Keratinocyte (primary cell): ENCODE data around the gene HOXB7. TPM values are rescaled to one million over a fixed set of nuclear protein-coding genes. Genes with fewer than 3 reads are reported as not detected.
A peak's percentile ranks its signal among the peaks of the same experiment; 100 is the strongest.

Experiments
- DNase-seq: peaks from one replicate; pipeline ENCODE4 v3.0.0-alpha.2; 2011; ENCODE audit warnings: low read depth, missing footprints, low spot score
- FAIRE-seq: peaks from 2 replicates; lab custom pipeline; 2011; peaks lifted over from hg19 to GRCh38; lab: Jason Lieb, UNC
- H2AFZ ChIP-seq: 2 replicates; pipeline ENCODE4 v1.6.0; 2012; ENCODE audit warnings: low read length, control low read depth, inconsistent platforms; ENCODE audit not compliant: control insufficient read depth
- H3K27ac ChIP-seq: 2 replicates; pipeline ENCODE4 v1.5.1; 2011; ENCODE audit warnings: low read length; ENCODE audit not compliant: control insufficient read depth, insufficient read depth
- H3K27me3 ChIP-seq: 3 replicates; pipeline ENCODE4 v1.6.0; 2011; ENCODE audit warnings: low read length; ENCODE audit not compliant: control insufficient read depth, insufficient read depth; ENCODE audit errors: extremely low read depth
- H3K36me3 ChIP-seq, 2 experiments: 2 replicates in 1 of 2; 3 replicates in 1 of 2; pipeline ENCODE4 v1.5.1; 2011; ENCODE audit warnings: low read length in 2 of 2, mild to moderate bottlenecking in 1 of 2; ENCODE audit not compliant: control insufficient read depth in 2 of 2, insufficient read depth in 2 of 2; ENCODE audit errors: extremely low read depth in 1 of 2
- H3K4me1 ChIP-seq: 3 replicates; pipeline ENCODE4 v1.5.1; 2011; ENCODE audit warnings: low read length; ENCODE audit not compliant: control insufficient read depth, insufficient read depth; ENCODE audit errors: extremely low read depth
- H3K4me2 ChIP-seq: 3 replicates; pipeline ENCODE4 v1.6.0; 2011; ENCODE audit warnings: low read depth, low read length; ENCODE audit not compliant: control insufficient read depth, insufficient read depth; ENCODE audit errors: extremely low read depth
- H3K4me3 ChIP-seq, 3 experiments: fragments of 200-600 bp in 1 of 3; sonication (generic) in 1 of 3; 2 replicates in 2 of 3; 3 replicates in 1 of 3; pipeline ENCODE4 v1.5.1; 2011 to 2016; ENCODE audit warnings: low read length in 3 of 3, mild to moderate bottlenecking in 3 of 3, control low read depth in 2 of 3, inconsistent platforms in 1 of 3, low read depth in 1 of 3, mixed read lengths in 1 of 3, mixed run types in 1 of 3, moderate library complexity in 1 of 3; ENCODE audit not compliant: control insufficient read depth in 2 of 3, insufficient read depth in 2 of 3; ENCODE audit errors: extremely low read depth in 1 of 3
- H3K79me2 ChIP-seq: 2 replicates; pipeline ENCODE4 v1.6.0; 2012; ENCODE audit warnings: low read length; ENCODE audit not compliant: control insufficient read depth, insufficient read depth
- H3K9ac ChIP-seq: 3 replicates; pipeline ENCODE4 v1.6.0; 2011; ENCODE audit warnings: low read length; ENCODE audit not compliant: control insufficient read depth, insufficient read depth; ENCODE audit errors: extremely low read depth
- H3K9me1 ChIP-seq: 3 replicates; pipeline ENCODE4 v1.6.0; 2011; ENCODE audit warnings: low read length; ENCODE audit not compliant: control insufficient read depth, insufficient read depth; ENCODE audit errors: extremely low read depth
- H3K9me3 ChIP-seq: 2 replicates; pipeline ENCODE4 v1.5.1; 2012; ENCODE audit warnings: low read depth, low read length; ENCODE audit not compliant: control insufficient read depth
- H4K20me1 ChIP-seq: 3 replicates; pipeline ENCODE4 v1.6.0; 2011; ENCODE audit warnings: low read length; ENCODE audit not compliant: control insufficient read depth, insufficient read depth; ENCODE audit errors: extremely low read depth
- CTCF ChIP-seq, 3 experiments: IDR thresholded peaks in 1 of 3; conservative IDR thresholded peaks in 1 of 3; optimal IDR thresholded peaks in 1 of 3; 2 replicates in 2 of 3; 3 replicates in 1 of 3; pipeline versions ENCODE3 to v1.5.1; 2011; ENCODE audit warnings: low read length in 3 of 3, mild to moderate bottlenecking in 3 of 3, moderate library complexity in 2 of 3, control low read depth in 1 of 3, inconsistent platforms in 1 of 3; ENCODE audit not compliant: insufficient read depth in 2 of 3; ENCODE audit errors: extremely low read depth in 1 of 3
- EZH2 ChIP-seq: IDR thresholded peaks from one replicate; pipeline ENCODE4 v1.6.1; 2012; ENCODE audit warnings: inconsistent platforms, mild to moderate bottlenecking, low read length, moderate library complexity
- dilution Hi-C: fragments of 300-500 bp; cut with MboI; formaldehyde crosslinking; loops from one replicate; pipeline ENCODE4 v1.7.0; 2020; ENCODE audit warnings: low sequenced_read_pairs; ENCODE audit not compliant: extremely low pct_ligation_motif_present
- polyA plus RNA-seq, 5 experiments: library from polyadenylated mRNA; depleted of rRNA in 3 of 5; stranded (reverse) in 3 of 5; stranded (forward) in 1 of 5; unstranded in 1 of 5; fragments of >200 nt; gene quantifications; 1 replicate in 1 of 5; 2 replicates in 3 of 5; 3 replicates in 1 of 5; pipeline versions ENCODE4 v1.2.1 to v1.2.3, GENCODE V29; 2011 to 2012; ENCODE audit warnings: missing spikeins in 2 of 5, low read depth in 1 of 5, low replicate concordance in 1 of 5

Gene HOXB7
- polyA plus RNA-seq, 1 donor (not counting 4 experiments of a cell fraction or from before 2014, with no cell fraction given): 1.0 TPM

- no peak overlapping the region for H3K27ac ChIP-seq
- no peaks in the 10 kb centered on the region for H3K9me3 ChIP-seq
- no peak overlapping the region for H3K9ac ChIP-seq
- no peak for TF ChIP-seq CTCF (optimal IDR thresholded peaks at IDR 0.05 in 1 of 3, IDR thresholded peaks at IDR 0.05 in 1 of 3, conservative IDR thresholded peaks at IDR 0.05 in 1 of 3; ENCODE audit: extremely low read depth in 1 of 3, insufficient read depth in 2 of 3, low read length in 3 of 3)
- TF ChIP-seq EZH2: peak; percentile 97
- no peaks in the 10 kb centered on the region for H3K79me2 ChIP-seq
- peak overlapping the region; percentile 45 for H3K4me2 ChIP-seq
- H2AFZ ChIP-seq: no peak overlapping the region
- peak overlapping the region in 1 of 3 experiments; percentile 18 for H3K4me3 ChIP-seq
- H3K36me3 ChIP-seq: no peaks in the 10 kb centered on the region
- dilution Hi-C loops: no loop called here
- no peaks in the 10 kb centered on the region for H4K20me1 ChIP-seq
- FAIRE-seq (no peak), DNase-seq (no peak)
- peaks cover 8% of the 10 kb centered on the region for H3K4me1 ChIP-seq
- H3K9me1 ChIP-seq: peaks cover 2% of the 10 kb centered on the region
- peaks cover 93% of the 10 kb centered on the region for H3K27me3 ChIP-seq
Measured at GRCh38 chr17:48613862-48614694, 3.3 kb upstream of the HOXB7 start.

GRCh38 chr17:48612854-48613691 lies 2.3 kb upstream of the HOXB7 start:
- peak overlapping the region in 2 of 3 experiments; percentile 20 to 36 for H3K4me3 ChIP-seq
- peak overlapping the region; percentile 39 for H2AFZ ChIP-seq
- H3K36me3 ChIP-seq: no peaks in the 10 kb centered on the region
- TF ChIP-seq EZH2: peak; percentile 79
- peak; percentile 7 to 38 (median 34) for TF ChIP-seq CTCF (optimal IDR thresholded peaks at IDR 0.05 in 1 of 3, IDR thresholded peaks at IDR 0.05 in 1 of 3, conservative IDR thresholded peaks at IDR 0.05 in 1 of 3; ENCODE audit: extremely low read depth in 1 of 3, insufficient read depth in 2 of 3, low read length in 3 of 3)
- dilution Hi-C loops: no loop called here
- no peak overlapping the region for H3K9ac ChIP-seq
- no peaks in the 10 kb centered on the region for H4K20me1 ChIP-seq
- H3K9me3 ChIP-seq: no peaks in the 10 kb centered on the region
- peak overlapping the region; percentile 71 for H3K4me2 ChIP-seq
- peaks cover 8% of the 10 kb centered on the region for H3K4me1 ChIP-seq
- H3K79me2 ChIP-seq: no peaks in the 10 kb centered on the region
- no peak for DNase-seq
- peaks cover 91% of the 10 kb centered on the region for H3K27me3 ChIP-seq
- no peak overlapping the region for H3K27ac ChIP-seq
- no peak for FAIRE-seq
- peaks cover 2% of the 10 kb centered on the region for H3K9me1 ChIP-seq
